HG03196 (cell line): ENCODE data around the gene KCNA1.

Experiments used
- ATAC-seq: cut with Tn5 transposase; IDR thresholded peaks from one replicate; pipeline ENCODE4 v1.9.1; 2021; ENCODE audit not compliant: unreplicated experiment

The KCNA1 gene

GRCh38 chr12:4958697-4959375 is 49.1 kb downstream of the KCNA1 start:
- ATAC-seq: no peak

- no peak for ATAC-seq
Observed at GRCh38 chr12:4959381-4959780, 49.7 kb downstream of the KCNA1 start.

DNA sequence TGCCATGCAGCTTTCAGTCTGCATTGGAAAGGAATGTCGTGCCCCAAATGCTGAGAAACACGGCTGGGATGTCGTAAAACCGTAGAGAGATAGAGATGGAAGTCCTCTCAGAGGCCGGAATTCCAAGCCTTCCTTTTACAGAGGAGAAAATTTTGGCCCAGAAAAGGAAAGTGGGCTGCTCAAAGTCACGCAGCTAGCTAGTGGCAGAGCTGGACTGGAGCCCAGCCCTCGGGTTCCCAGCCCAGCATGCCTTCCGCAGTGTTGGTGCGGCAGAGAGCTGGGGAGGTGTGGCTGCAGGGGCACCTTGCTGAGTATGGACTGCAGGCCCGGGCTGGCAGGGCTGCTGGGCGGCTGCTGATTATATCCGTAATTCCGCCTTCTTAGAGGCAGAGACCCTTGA is 50.3 kb downstream of the KCNA1 start:
- no peak for ATAC-seq

DNA sequence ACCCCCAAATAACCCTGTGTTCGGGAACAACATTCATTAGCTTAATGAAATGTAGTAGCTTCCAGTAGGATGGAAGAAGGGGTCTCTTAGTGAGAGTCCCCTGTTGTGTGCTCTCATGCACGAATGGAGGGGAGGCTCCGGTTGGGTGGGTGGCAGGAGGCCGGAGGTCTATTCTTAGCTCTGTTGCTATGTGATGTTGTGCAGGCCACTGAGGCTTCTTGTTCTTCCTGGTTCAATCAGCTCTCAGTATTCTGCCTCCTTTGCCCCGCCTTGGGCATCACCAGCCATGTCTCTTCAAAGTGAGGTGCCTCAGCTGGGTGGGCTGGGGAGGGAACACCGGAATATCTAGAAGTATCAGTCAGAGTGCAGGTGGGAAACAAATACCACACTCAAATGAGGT is 50.8 kb downstream of the KCNA1 start:
- ATAC-seq: no peak

GRCh38 chr12:4961311-4961710 is 51.6 kb downstream of the KCNA1 start:
- ATAC-seq: no peak

GRCh38 chr12:4962539-4963486 is 53.1 kb downstream of the KCNA1 start:
- no peak for ATAC-seq
